Ovary (tissue), 3 donors: ENCODE measurements around the gene NLGN1.

Source experiments
- POLR2A ChIP-seq: fragments of 450-650 bp; IDR thresholded peaks from one replicate; pipeline ENCODE4 v1.6.1; 2017; ENCODE audit warnings: antibody characterized with exemption, mild to moderate bottlenecking, moderate library complexity
- TF ChIP-seq, protein P1 (sequence below), 3 donors: fragments of 450-650 bp in 2 of 3; fragments of 200-600 bp in 1 of 3; IDR thresholded peaks; one replicate each; pipeline versions ENCODE4 v1.5.1 to v1.8.0; 2016 to 2022; ENCODE audit warnings: antibody characterized with exemption in 3 of 3, mild to moderate bottlenecking in 1 of 3
- donor health status: DM: no; HTN: no; CAD: no.

DNA sequence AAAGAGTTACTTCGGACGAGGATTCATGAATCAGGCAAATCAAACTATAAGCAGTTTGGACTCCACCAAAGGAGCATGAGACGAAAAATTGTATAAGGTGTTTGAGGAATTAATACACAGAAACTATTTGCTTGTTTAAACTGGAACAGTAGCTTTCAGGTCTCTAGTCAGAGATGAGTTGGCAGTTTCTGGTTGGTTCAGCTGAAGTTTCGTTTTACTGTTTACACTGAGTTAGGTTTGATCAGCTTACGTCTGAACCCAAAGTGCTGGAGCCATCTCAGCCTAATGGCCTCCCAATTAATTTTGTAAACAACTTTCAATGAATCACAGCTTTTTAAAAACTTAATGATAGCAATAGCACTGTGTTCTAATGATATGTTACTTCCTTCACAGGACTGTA is 703.7 kb downstream of the NLGN1 start:
- TF ChIP-seq, protein P1, sequence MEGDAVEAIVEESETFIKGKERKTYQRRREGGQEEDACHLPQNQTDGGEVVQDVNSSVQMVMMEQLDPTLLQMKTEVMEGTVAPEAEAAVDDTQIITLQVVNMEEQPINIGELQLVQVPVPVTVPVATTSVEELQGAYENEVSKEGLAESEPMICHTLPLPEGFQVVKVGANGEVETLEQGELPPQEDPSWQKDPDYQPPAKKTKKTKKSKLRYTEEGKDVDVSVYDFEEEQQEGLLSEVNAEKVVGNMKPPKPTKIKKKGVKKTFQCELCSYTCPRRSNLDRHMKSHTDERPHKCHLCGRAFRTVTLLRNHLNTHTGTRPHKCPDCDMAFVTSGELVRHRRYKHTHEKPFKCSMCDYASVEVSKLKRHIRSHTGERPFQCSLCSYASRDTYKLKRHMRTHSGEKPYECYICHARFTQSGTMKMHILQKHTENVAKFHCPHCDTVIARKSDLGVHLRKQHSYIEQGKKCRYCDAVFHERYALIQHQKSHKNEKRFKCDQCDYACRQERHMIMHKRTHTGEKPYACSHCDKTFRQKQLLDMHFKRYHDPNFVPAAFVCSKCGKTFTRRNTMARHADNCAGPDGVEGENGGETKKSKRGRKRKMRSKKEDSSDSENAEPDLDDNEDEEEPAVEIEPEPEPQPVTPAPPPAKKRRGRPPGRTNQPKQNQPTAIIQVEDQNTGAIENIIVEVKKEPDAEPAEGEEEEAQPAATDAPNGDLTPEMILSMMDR (IDR thresholded peaks at IDR 0.05), result no peak
- no peak for TF ChIP-seq POLR2A
